Measurements from ENCODE around the gene REPS1.

Gene REPS1

DNA sequence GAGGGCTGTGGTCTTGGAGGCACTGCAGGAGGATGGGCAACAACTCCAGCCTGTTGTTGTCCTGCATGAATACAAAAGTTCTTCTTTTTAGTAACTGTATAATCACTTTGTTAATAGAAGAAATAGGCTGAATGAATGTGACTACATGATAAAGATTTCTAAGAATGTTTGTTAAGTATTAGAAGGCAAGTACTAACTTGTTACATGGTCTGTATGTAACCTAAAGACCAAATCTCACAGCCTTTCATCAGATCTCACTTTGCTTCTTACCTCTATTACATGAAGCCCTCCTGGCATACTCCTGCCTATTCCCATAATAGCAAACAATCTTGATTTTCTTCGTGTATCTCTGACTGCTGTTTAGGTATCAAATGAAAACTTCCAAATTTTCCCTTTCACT, 73.4 kb downstream of the REPS1 start:
- FAIRE-seq = no peak

GRCh38 chr6:138912308-138912707, 75.7 kb downstream of the REPS1 start:
- no peak for FAIRE-seq

GRCh38 chr6:138909975-138910374, 78.1 kb downstream of the REPS1 start:
- no peak for FAIRE-seq

DNA sequence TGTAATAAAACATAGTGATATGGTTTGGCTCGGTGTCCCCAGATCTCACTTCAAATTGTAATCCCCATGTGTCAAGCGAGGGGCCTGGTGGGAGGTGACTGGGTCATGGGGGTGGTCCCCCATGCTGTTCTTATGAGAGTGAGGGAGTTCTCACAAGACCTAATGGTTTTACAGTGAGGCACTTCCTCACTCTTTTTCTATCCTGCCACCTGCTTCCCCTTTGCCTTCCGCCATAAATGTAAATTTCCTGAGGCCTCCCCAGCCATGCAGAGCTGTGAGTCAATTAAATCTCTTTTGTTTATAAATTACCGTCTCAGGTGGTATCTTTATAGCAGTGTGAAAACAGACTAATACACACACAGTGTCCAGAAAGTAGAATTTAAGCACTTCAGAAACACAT, 78.5 kb downstream of the REPS1 start:
- no peak for FAIRE-seq

GRCh38 chr6:138907167-138907566, 80.9 kb downstream of the REPS1 start:
- no peak for FAIRE-seq

DNA sequence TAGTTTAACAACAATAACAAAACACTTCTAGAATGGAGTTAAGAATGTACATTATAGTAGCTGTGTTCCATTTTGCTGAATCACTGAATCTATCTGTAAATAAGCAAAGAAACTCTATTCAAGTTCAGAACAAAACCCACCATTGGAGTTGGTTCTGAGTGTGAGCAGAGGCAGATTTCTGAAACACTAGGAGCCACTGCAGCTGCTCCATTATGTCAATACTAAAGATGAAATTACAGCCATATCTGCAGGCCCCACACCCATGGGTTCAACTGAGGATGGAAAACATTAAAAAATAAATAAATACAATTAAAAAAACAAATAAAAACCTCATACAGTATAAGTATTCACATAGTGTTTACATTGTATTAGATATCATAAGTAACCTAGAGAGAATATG, 91.0 kb downstream of the REPS1 start:
- FAIRE-seq = no peak

DNA sequence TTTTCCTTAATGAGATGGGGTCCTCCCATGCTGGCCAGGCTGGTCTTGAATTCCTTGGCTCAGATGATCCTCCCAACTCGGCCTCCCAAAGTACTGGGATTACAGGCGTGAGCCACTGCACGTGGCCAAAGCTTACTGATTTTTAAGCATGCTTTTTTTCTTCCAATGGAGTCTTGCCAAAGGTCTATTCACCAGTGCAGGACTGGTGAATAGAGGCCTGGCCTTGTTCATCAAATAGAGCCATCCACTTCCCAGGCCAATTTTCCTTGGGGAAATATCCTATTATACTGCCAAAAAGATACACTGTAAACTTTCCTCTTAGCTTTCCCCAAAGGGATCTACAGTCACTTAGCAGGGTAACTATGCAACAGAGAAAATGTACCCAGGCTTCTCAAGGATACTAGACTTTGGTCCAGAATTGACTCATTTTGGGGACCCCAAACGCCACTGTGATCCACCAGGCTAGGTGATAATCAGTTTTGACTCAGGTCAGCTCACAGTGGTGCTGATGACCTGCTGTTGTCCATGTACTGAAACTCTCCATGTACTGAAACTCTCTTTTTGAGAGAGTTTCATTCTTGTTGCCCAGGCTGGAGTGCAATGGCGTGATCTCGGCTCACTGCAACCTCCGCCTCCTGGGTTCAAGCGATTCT, 91.8 kb downstream of the REPS1 start:
- no peak for FAIRE-seq

DNA sequence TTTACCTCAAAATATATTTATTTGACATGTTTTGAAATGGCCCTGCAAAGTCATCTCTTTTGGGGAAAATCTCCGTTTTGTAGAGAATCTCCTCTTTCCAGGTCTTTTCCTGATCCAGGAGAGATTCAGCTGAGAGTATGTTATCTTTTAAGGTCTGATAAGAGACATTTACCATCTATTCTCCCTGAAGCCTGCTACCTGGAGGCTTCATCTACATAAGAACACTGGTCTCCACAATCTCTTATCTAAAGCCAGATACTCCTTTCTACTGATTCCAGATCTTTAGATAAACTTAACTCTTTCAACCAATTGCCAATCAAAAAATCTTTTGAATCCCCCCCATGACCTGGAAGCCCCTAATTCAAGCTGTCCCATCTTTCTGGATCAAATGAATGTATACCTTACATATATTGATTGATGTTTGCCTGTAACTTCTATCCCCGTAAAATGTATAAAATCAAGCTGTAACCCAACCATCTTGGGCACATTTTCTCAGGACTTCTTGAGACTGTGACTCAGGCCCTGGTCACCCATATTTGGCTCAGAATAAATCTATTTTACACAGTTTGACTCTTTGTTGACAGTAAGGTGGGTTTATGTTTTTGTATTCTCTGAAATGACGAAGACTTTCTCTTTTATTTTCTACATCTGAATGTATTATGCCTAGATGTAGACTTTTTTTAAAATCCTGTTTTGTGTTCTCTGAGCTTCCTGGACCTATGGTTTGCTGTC, 96.6 kb downstream of the REPS1 start:
- no peak for FAIRE-seq

- FAIRE-seq = no peak
Measured at GRCh38 chr6:138885156-138885819, 102.8 kb downstream of the REPS1 start.

- FAIRE-seq = no peak
Measured at GRCh38 chr6:138882369-138883017, 105.6 kb downstream of the REPS1 start.

DNA sequence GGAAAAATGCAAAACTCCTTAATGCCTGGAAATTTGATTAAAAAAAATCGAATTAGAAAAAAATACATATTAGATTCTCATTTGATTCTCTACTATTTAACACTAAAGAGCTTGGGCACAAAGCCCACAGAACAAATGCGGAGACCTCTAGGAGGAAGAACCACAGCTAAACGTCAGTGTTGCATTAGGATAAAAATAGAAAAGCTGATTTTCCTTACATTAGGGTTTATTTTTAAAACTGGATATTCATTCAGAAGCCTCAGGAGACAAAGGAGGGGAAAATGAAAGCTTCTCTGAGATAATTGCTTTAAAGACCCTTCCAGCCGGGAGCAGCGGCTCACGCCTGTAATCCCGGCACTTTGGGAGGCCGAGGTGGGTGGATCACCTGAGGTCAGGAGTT, 114.9 kb downstream of the REPS1 start:
- no peak for FAIRE-seq

- FAIRE-seq = no peak
Measured at GRCh38 chr6:138869398-138869797, 118.7 kb downstream of the REPS1 start.

GRCh38 chr6:138868181-138868580, 119.9 kb downstream of the REPS1 start:
- FAIRE-seq = no peak

- FAIRE-seq = no peak
Measured at GRCh38 chr6:138865480-138866109, 122.5 kb downstream of the REPS1 start.

- FAIRE-seq = no peak
Measured at GRCh38 chr6:138864343-138864890, 123.6 kb downstream of the REPS1 start.

DNA sequence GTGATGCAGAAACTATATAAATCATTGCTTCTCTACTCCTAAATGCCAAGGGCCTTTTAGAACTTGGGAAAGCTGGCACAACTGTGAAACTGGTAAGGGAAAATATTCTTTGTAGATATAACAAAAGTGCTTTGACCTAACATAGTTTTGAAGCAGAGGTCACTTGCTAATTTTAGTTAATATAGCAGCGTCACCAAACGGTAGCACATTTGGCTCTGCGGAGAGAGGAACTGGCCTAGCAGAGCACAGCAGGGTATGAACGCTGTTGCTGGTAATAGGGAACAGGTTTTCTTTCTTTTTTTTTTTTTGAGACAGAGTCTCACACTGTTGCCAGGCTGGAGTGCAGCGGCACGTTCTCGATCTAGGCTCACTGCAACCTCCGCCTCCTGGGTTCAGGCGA, 124.7 kb downstream of the REPS1 start:
- FAIRE-seq = no peak

DNA sequence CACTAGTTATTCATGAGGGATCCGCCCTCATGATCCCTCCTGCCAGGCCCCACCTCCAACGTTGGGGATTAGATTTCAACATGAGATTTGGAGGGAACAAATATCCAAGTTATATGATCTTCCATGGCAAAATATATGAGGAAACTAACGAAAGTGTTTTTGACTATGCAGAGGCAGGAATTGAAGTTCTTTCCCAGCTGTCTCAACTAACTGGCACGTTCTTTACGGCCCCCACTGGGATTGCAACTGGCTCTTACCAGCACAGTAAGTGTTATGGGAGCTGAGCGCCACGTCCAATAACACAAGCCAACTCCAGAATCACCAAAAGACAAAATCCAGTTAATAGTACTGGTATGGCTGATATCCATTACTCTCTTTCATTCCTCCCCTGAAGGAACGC, 125.6 kb downstream of the REPS1 start:
- no peak for FAIRE-seq

GRCh38 chr6:138857775-138858174, 130.3 kb downstream of the REPS1 start:
- FAIRE-seq = no peak

DNA sequence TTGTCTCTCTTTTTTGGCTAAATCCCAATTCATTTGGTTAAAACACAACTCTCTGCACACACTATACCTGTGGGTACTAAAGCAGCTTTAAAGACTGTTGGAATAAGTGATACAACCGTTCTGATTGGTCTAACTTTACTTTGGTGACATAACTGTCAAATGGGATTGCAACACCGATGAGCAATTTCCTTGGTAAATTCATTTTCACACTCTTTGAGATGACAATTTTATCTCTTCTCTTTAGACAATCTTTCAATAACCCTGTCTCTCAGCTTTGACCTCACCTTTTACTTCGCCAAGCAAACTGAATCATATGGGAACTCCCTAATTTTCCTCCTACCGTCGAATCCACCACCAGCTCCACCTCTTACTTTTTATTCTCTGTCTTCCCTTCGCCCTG, 131.4 kb downstream of the REPS1 start:
- FAIRE-seq = no peak

All from A204.1 (cell line).